ENCODE data around the gene NRG2.

DNA sequence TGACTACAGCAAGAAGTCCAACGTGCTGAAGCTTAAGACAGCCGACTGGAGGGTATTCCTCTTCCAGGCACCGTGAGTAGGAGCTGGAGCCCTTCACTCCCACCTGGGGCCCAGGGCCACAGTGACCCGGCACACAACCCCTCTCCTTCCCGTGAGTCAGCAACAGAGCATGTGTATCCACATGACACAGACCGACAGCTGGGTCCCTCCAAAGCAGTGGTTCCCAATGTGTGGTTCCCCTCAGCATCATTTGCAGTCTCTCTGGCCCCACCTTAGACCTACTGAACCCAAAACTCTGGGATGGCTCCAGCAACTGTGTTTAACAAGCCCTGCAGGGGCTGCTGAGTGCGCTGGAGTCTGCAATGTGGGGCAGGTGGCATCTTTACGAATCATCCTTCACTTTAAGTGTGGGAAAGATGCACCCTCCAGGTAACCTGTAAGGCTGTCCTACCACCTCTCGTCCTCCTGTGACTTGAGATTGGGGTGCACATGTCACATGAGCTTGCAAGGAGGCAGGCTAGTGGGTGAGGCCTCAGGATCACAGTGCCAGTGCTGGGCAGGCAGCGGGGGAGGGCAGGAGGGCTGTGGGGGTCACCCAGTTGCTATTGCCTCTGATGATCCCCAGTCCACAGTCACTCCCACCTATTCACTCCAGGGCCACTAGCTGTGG lies 205.3 kb downstream of the NRG2 start:
- TF ChIP-seq TAF1 (IDR thresholded peaks at IDR 0.05; ENCODE audit: borderline replicate concordance, low read depth, low read length) (no peak), POLR2A (IDR thresholded peaks at IDR 0.05; ENCODE audit: low read depth, low read length) (no peak)
